GM12873 (cell line): Measurements from ENCODE around the gene FCHSD1.
A peak's percentile ranks its signal among the peaks of the same experiment; 100 is the strongest.

Experiments
- CTCF ChIP-seq: IDR thresholded peaks from 2 replicates; pipeline ENCODE4 v1.5.1; 2012; ENCODE audit warnings: low read depth, mild to moderate bottlenecking, moderate library complexity, low read length, control low read depth; ENCODE audit not compliant: insufficient read depth; ENCODE audit errors: missing control alignments

Gene FCHSD1

DNA sequence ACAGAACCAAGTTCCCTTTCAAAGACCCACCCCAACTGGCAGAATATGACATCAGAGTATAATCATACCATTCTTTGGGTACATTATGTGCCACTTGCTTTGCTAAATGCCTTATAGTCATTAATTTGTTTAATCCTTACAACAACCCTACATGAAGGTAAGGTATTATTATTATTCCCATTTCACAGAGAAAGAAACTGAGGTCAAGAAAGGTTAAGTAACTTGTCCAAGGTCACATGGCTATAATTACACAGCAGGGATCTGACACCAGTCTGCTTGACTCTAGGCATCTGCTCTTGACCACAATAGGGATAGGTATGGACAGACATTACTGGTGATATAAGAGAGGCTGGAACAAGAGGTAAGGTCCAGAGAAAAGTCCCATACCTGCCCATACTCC, 1.2 kb downstream of the FCHSD1 start:
- TF ChIP-seq CTCF: no peak

DNA sequence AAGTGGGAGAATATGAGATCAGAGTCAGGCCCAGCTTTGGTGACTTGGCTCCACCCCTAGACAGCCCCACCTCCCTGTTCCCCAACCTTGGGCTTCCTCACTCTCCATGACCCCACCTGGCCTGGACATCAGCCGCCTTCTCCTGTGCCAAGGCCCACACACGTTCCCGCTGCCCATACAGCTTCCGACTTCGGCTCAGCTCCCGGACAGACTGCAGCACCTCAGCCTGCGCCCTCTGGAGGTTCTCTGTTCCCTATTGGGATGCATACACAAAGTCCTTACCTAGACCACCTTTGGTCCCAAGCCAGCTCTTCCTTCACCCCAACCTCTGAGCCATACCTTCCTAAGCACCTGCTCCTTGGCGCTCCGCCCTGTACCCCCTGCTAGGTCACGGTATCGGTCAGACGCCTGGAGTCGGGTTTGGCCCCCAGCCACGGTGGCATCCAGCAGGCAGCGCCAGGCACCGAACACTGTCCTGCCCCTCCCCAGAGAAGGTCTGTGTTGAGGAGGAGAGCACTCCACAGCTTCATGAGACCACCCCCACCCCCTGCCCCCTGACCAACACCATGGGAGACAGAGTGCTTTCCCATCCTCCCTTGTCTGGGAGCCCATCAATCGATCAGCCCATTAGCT, 2.0 kb downstream of the FCHSD1 start:
- TF ChIP-seq CTCF: no peak

- TF ChIP-seq CTCF: no peak
Measured at GRCh38 chr5:141647851-141648250, 3.4 kb downstream of the FCHSD1 start.

DNA sequence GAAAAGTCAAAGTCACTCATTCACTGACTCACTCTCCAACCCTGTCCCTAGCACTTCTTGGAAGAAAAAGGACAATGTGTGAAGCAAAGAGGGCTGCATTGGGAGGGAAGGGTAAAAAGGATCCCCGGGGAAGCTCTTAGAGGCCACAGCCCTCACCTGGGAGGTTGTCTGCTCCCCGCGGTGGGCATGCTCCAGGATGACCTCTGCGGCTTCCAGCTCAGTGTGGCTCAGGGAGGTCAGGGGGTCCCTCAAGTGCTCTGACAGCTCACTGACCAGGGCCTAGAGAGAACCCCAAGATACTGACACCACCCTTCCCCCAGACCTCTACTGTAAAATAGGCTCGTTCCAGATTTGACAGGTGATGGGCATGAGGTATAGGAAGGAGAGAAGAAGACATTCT, 4.0 kb downstream of the FCHSD1 start:
- TF ChIP-seq CTCF: no peak

GRCh38 chr5:141646026-141646425, 5.2 kb downstream of the FCHSD1 start:
- no peak for TF ChIP-seq CTCF

GRCh38 chr5:141641634-141642267, 9.5 kb downstream of the FCHSD1 start:
- TF ChIP-seq CTCF: peak; percentile 39

DNA sequence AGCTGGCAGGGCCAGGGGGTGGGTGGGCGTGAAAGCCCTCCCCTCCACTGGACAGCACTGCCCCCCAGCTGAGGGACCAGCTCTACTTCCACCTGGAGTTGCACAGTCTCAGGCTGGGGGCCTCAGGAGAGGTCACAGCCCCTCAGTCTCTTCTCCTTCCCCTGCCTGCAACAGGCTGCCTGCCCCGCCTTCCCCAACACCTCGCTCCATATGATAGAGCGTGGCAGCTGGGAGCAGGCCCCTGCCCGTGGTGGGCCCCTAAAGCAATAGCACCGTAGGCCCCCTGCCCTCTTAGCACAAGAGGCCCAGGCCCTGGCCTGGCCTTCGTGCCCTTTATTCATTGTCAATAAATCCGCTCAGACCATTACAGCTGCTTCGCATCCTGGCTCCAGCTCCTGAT, 10.5 kb downstream of the FCHSD1 start:
- TF ChIP-seq CTCF: no peak
